Brain microvascular endothelial cell (primary cell): Measurements from ENCODE around the gene KRTAP5-5.
"Not testable (repeated sequence)": the region's sequence is repeated elsewhere in the genome, so short reads cannot be mapped to it uniquely, and the experiment has no call there.

Source experiments
- DNase-seq: peaks from one replicate; pipeline ENCODE4 v3.0.0-alpha.2; 2020
- H3K27ac ChIP-seq: fragments of 250-450 bp; sonication (Bioruptor Pico); 2 replicates; pipeline ENCODE4 v1.5.1; 2020; ENCODE audit warnings: mild to moderate bottlenecking, moderate library complexity
- H3K27me3 ChIP-seq: fragments of 250-450 bp; sonication (Bioruptor Pico); replicated peaks from 2 replicates; pipeline ENCODE4 v1.5.1; 2020; ENCODE audit warnings: mild to moderate bottlenecking
- H3K36me3 ChIP-seq: fragments of 250-450 bp; sonication (Bioruptor Pico); replicated peaks from 2 replicates; pipeline ENCODE4 v1.5.1; 2020; ENCODE audit warnings: mild to moderate bottlenecking
- H3K4me3 ChIP-seq: 2 replicates; pipeline ENCODE4 v1.5.1; 2011; ENCODE audit warnings: low read depth, mild to moderate bottlenecking, control low read depth, low read length, moderate library complexity
- in situ Hi-C: cut with HindIII; loops from 2 replicates; pipeline ENCODE4 v1.10.0; 2017; ENCODE audit warnings: low sequenced_read_pairs, low pct_ligation_motif_present
- TF ChIP-seq, protein P1 (sequence below): IDR thresholded peaks from 2 replicates; pipeline ENCODE4 v1.5.1; 2011; ENCODE audit warnings: low read depth, mild to moderate bottlenecking, moderate library complexity, low read length, control low read depth, inconsistent platforms; ENCODE audit errors: missing control alignments

KRTAP5-5 gene

DNA sequence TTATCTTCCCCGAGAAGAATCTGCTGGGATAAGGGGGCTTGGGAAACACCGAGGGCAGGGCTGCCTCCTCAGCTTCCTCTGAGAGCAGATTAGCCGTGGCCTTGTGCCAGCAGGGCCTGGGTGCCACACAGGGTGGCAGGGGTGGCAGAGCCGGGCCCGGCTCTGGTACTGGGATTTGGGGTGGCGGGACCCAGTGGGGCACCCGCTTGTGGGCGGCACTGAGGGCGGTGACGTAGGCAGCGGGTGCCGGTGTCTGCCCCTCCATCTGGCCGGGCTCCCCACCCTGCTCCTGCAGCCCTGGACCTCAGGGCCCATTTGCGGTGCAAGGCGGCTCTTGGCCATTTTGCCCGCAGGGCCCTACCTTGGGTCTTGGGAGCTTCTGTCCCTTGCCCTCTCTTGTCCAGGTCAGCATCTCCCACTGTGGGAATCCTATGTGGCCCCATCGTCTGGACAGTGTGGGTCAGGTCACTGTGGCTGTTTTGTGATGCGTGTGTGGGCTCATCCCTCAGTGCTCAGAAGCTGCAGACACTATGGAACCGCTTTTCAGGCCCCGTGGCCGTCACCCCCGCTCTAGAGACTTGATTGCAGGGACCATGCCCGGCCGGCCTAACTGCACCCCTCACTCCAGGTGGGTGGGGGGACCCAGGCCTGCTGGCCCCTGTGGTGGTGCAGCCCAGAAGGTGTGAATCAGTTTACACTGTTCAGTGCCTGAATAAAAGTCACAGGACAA is 37.7 kb downstream of the KRTAP5-5 start:
- no peak overlapping the region for H3K4me3 ChIP-seq
- in situ Hi-C loops: no loop called here
- H3K36me3 ChIP-seq: no peaks in the 10 kb centered on the region
- DNase-seq: no peak
- no peak overlapping the region for H3K27ac ChIP-seq
- peaks cover 11% of the 10 kb centered on the region for H3K27me3 ChIP-seq
- TF ChIP-seq, protein P1, sequence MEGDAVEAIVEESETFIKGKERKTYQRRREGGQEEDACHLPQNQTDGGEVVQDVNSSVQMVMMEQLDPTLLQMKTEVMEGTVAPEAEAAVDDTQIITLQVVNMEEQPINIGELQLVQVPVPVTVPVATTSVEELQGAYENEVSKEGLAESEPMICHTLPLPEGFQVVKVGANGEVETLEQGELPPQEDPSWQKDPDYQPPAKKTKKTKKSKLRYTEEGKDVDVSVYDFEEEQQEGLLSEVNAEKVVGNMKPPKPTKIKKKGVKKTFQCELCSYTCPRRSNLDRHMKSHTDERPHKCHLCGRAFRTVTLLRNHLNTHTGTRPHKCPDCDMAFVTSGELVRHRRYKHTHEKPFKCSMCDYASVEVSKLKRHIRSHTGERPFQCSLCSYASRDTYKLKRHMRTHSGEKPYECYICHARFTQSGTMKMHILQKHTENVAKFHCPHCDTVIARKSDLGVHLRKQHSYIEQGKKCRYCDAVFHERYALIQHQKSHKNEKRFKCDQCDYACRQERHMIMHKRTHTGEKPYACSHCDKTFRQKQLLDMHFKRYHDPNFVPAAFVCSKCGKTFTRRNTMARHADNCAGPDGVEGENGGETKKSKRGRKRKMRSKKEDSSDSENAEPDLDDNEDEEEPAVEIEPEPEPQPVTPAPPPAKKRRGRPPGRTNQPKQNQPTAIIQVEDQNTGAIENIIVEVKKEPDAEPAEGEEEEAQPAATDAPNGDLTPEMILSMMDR: no peak

DNA sequence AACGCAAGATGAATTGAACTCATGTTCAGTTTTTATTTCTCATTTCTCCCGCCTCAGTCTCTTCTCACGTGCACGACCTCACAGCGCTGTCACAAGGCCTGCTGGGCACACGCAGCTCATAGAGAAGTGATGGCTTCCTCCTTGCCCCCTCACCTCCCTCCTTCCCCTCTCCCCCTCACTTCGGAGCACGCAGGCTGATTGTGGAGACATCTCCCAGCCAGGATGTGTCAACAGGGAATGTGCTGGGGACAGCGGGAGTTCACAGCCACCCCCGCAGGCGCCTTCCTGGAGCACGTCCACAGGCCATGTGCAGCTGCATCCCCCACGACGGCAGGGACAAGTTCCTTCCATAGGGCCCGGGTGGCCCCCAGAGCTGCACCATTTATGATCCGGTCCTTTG is 38.3 kb downstream of the KRTAP5-5 start:
- no peak overlapping the region for H3K27ac ChIP-seq
- peaks cover 11% of the 10 kb centered on the region for H3K27me3 ChIP-seq
- in situ Hi-C loops: no loop called here
- no peaks in the 10 kb centered on the region for H3K36me3 ChIP-seq
- TF ChIP-seq, protein P1: no peak
- no peak for DNase-seq
- no peak overlapping the region for H3K4me3 ChIP-seq

DNA sequence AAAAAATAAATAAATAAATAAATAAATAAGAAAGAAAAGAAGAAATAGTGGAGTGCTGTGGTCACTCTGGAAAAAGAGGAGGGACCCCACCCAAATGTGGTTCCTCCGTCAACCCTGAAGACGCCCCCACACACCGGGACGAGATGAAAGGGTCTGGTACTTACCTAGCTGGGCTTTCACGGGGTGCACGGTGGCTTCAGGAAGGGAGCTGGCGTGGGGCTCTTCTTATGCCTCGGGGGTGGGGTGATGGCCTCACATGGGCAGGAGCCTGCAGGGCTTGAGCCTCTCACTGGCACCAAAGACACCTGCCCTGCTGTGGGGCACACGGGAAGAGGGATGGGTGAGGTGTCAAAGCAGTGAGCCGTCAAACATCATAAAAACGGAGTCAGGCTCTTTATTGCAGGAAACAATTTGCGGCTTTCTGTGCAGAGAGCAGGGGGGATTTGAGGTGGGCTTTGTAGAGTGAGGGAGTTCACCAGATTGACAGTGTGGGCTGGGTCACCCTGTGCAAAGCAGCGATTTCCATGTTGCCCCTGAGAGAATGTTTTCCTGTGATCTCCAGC is 39.4 kb downstream of the KRTAP5-5 start:
- Histone ChIP-seq H3K27ac (no peak overlapping the region), H3K36me3 (no peaks in the 10 kb centered on the region), H3K27me3 (peaks cover 15% of the 10 kb centered on the region), H3K4me3 (no peak overlapping the region)
- TF ChIP-seq, protein P1: no peak
- in situ Hi-C loops: no loop called here
- no peak for DNase-seq

DNA sequence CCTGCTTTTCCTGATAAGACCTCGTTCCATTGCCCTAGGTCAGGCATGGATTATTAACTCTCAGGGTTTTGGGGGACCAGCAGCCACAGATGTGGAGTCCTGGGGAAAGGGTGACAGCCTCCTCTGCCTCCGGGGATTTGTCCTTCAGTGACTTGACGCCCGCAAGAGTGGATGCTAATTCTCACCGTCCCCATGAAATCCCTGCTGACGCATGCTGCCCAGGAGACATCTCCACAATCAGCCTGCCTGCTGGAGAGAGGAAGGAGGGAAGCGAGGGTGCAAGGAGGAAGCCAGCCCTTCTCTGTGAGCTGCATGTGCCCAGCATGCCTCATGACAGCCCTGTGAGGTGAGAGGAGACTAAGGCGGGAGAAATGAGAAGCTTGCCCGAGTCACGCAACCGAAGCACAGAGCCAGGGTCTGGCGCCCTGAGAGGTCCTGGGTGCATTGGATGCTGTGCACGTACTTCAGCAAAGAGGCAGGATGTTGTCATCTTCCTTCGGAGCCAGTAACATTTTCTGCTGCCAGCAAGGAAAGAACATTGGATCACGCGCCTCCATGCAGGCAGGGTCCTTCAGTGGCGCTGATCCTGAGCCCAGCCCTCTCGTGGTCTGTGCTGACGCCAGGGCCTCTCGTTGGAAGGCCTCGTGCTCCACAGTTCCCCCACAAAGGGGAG is 40.1 kb downstream of the KRTAP5-5 start:
- in situ Hi-C loops: no loop called here
- no peaks in the 10 kb centered on the region for H3K36me3 ChIP-seq
- no peak overlapping the region for H3K4me3 ChIP-seq
- no peak for DNase-seq
- H3K27ac ChIP-seq: no peak overlapping the region
- TF ChIP-seq, protein P1: no peak
- peaks cover 21% of the 10 kb centered on the region for H3K27me3 ChIP-seq

DNA sequence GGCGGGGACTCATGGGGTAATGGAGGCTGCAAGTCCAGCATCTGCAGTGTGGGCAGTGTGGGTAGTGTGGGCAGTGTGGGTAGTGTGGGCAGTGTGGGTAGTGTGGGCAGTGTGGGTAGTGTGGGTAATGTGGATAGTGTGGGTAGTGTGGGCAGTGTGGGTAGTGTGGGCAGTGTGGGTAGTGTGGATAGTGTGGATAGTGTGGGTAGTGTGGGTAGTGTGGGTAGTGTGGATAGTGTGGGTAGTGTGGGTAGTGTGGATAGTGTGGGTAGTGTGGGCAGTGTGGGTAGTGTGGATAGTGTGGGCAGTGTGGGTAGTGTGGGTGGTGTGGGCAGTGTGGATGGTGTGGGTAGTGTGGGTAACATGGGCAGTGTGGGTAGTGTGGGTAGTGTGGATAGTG is 40.9 kb downstream of the KRTAP5-5 start:
- H3K27ac ChIP-seq, in situ Hi-C loops, H3K36me3 ChIP-seq, H3K4me3 ChIP-seq, DNase-seq: not testable (repeated sequence)
- H3K27me3 ChIP-seq: peaks cover 29% of the 10 kb centered on the region

DNA sequence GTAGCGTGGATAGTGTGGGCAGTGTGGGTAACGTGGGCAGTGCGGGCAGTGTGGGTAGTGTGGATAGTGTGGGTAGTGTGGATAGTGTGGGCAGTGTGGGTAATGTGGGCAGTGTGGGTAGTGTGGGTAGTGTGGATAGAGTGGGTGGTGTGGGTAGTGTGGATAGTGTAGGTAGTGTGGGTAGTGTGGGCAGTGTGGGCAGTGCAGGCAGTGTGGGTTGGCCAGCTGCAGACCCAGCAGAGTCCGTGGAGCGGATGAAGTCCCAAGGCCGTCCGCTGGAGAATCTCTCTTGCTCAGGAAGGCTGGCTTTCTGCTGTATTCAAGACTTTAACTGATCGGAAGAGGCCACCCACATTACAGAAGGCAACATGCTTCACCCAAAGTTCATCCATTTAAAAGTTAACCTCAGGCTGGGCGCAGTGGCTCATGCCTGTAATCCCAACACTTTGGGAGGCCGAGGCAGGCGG is 41.4 kb downstream of the KRTAP5-5 start:
- Histone ChIP-seq H3K27me3 (peaks cover 33% of the 10 kb centered on the region), H3K27ac (no peak overlapping the region), H3K36me3 (no peaks in the 10 kb centered on the region), H3K4me3 (no peak overlapping the region)
- TF ChIP-seq, protein P1: no peak
- in situ Hi-C loops: no loop called here
- no peak for DNase-seq
